Sigmoid colon (tissue), 4 donors: ENCODE measurements around the gene PARP8.

Experiments used
- CTCF ChIP-seq, 4 experiments: fragments of 450-650 bp in 3 of 4; fragments of 200-600 bp in 1 of 4; IDR thresholded peaks; one replicate each; pipeline ENCODE4 v1.5.1; 2016 to 2019; ENCODE audit warnings: antibody characterized with exemption in 4 of 4, mild to moderate bottlenecking in 3 of 4, moderate library complexity in 2 of 4
- POLR2A ChIP-seq, 2 donors: fragments of 450-650 bp; IDR thresholded peaks; one replicate each; pipeline ENCODE4 v1.6.1; 2016; ENCODE audit warnings: antibody characterized with exemption in 2 of 2, mild to moderate bottlenecking in 2 of 2, moderate library complexity in 2 of 2
- POLR2AphosphoS5 ChIP-seq, 4 donors: sonication (generic); formaldehyde crosslinking; IDR thresholded peaks; one replicate each; pipeline ENCODE4 v1.6.1; 2017; ENCODE audit warnings: antibody characterized with exemption in 4 of 4

GRCh38 chr5:50726475-50727148, 60.2 kb downstream of the PARP8 start:
- TF ChIP-seq POLR2A (IDR thresholded peaks at IDR 0.05) (no peak), CTCF (IDR thresholded peaks at IDR 0.05) (no peak), POLR2AphosphoS5 (IDR thresholded peaks at IDR 0.05) (no peak)
